ENCODE measurements around the gene TDRD7.

DNA sequence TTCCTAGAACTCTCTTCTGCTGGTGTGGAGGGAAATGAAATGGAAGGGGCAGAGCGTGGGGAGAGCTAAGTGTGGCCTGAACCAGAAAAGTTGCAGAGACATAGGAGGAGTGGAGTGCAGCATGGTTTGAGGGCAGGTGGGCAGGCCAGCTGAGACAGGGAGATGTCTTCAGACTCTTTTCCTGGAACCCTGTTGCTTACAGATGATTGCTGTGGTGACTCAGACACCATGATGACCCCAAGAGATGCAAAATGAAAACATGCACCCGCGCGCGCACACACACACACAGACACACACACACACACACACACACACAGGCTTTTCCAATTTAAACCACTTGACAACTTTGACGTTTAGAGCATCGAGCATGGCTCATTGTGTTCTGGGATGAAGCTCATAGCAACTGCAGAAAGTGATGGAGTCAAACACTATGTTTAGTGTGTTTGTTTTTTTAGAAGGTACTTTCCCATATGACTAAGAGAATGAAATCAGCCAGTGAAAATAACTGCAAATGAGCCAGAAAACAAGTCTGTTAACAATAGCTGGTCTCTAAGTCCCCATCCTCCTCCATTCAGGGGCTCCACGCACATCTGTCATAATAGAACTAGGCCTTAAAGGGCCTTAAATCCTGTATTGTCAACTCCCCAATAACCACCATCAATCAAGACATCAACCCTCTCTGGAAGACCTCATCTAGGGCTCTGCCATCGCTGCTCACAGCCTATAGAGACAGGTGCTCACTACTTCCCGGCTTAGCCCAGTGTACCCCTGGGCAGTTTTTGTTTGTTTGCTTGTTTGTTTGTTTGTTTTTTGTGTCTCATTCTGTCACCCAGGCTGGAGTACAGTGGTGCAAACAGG lies 99.1 kb downstream of the TDRD7 start:
- no peak for TF ChIP-seq EZH2 (IDR thresholded peaks at IDR 0.05)
- TF ChIP-seq, protein P1, sequence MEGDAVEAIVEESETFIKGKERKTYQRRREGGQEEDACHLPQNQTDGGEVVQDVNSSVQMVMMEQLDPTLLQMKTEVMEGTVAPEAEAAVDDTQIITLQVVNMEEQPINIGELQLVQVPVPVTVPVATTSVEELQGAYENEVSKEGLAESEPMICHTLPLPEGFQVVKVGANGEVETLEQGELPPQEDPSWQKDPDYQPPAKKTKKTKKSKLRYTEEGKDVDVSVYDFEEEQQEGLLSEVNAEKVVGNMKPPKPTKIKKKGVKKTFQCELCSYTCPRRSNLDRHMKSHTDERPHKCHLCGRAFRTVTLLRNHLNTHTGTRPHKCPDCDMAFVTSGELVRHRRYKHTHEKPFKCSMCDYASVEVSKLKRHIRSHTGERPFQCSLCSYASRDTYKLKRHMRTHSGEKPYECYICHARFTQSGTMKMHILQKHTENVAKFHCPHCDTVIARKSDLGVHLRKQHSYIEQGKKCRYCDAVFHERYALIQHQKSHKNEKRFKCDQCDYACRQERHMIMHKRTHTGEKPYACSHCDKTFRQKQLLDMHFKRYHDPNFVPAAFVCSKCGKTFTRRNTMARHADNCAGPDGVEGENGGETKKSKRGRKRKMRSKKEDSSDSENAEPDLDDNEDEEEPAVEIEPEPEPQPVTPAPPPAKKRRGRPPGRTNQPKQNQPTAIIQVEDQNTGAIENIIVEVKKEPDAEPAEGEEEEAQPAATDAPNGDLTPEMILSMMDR (IDR thresholded peaks at IDR 0.05) = no peak
- no peak for TF ChIP-seq EZH2phosphoT487 (IDR thresholded peaks at IDR 0.05)

Measured in neural progenitor cell (in vitro differentiated cells).